ENCODE measurements around the gene TSHZ3.

Gene TSHZ3

GRCh38 chr19:31353833-31354232 is 4.6 kb upstream of the TSHZ3 start:
- Histone ChIP-seq H3K9me3 (ENCODE audit: control insufficient read depth in 1 of 2, low read length in 2 of 2) (no peaks in the 10 kb centered on the region), H3K27ac (ENCODE audit: low read length) (no peak overlapping the region), H3K4me1 (ENCODE audit: control insufficient read depth in 1 of 2, insufficient read depth in 2 of 2, low read length in 2 of 2) (peaks cover 0 to 18% of the 10 kb centered on the region in 2 donors), H3K27me3 (ENCODE audit: low read depth, low read length) (peaks cover 25% of the 10 kb centered on the region), H3K4me3 (ENCODE audit: low read depth in 1 of 2, low read length in 2 of 2) (no peak overlapping the region), H3K36me3 (ENCODE audit: control insufficient read depth in 1 of 2, insufficient read depth in 2 of 2, low read length in 2 of 2) (no peaks in the 10 kb centered on the region)

DNA sequence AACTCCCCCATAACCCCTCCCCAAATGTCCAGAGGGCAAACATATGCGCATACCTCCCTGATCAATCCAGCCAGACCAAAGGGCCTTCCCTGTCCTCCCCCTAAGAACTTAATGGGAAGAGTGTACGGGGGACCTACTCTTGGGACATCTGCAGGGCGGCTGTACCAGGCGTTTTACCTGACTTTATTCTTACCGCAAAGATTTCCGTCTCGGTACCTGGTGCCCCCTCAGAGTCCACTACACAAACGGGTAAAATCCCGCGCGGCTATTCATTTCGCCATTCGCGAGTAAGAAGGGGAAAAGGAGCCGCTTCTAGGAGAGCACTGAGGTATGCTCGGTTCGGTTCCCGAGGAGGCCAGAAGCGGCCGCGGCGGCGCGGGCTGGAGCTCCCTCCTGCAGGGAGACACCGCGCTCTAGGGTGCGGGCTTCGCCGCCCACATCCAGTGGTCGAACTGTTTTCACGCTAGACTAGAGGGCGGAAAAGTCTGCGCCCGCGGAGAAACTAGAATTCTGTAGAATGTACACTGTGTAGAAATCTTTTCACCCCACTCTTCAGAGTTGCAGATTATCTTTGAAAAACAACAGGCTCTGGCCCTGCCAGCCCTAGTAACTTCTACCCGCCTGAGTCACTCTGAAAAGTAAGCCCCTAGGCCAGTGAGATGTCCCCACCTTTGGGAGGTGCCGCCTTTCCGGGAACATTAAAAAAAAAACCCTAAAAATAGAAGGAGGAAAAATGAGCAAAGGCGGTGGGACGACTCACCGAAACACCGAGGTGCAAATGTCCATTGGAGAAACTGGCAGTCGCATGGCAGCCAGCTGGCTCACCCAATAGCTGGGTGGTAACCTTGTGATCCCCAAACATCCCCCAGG is 3.8 kb upstream of the TSHZ3 start:
- Histone ChIP-seq H3K4me3 (ENCODE audit: low read depth in 1 of 2, low read length in 2 of 2) (no peak overlapping the region), H3K36me3 (ENCODE audit: control insufficient read depth in 1 of 2, insufficient read depth in 2 of 2, low read length in 2 of 2) (no peaks in the 10 kb centered on the region), H3K9me3 (ENCODE audit: control insufficient read depth in 1 of 2, low read length in 2 of 2) (no peaks in the 10 kb centered on the region), H3K4me1 (ENCODE audit: control insufficient read depth in 1 of 2, insufficient read depth in 2 of 2, low read length in 2 of 2) (peaks cover 0 to 20% of the 10 kb centered on the region in 2 donors), H3K27ac (ENCODE audit: low read length) (no peak overlapping the region), H3K27me3 (ENCODE audit: low read depth, low read length) (peaks cover 23% of the 10 kb centered on the region)

GRCh38 chr19:31352296-31352781 is 3.1 kb upstream of the TSHZ3 start:
- Histone ChIP-seq H3K4me3 (ENCODE audit: low read depth in 1 of 2, low read length in 2 of 2) (peak overlapping the region; percentile 75 to 87), H3K27me3 (ENCODE audit: low read depth, low read length) (peaks cover 22% of the 10 kb centered on the region), H3K9me3 (ENCODE audit: control insufficient read depth in 1 of 2, low read length in 2 of 2) (no peaks in the 10 kb centered on the region), H3K27ac (ENCODE audit: low read length) (no peak overlapping the region), H3K36me3 (ENCODE audit: control insufficient read depth in 1 of 2, insufficient read depth in 2 of 2, low read length in 2 of 2) (no peaks in the 10 kb centered on the region), H3K4me1 (ENCODE audit: control insufficient read depth in 1 of 2, insufficient read depth in 2 of 2, low read length in 2 of 2) (peaks cover 0 to 27% of the 10 kb centered on the region in 2 donors)

DNA sequence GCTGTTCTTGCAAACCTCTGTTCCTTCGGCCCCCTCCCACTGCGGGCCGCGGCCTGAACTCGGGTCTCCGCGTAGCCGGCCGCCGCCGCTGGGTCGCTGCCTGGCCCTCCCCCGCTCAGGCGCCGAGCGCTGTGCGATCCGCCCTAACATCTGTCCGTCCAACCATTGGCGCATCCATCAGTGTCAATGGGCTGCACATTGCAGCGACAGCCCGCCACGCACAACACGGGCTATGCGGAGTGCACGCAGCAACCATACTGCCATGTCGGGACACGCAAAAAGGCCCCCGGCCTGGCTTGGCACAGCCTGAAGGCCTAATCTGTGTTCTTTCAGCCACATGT is 2.6 kb upstream of the TSHZ3 start:
- peaks cover 21% of the 10 kb centered on the region for H3K27me3 ChIP-seq (ENCODE audit: low read depth, low read length)
- H3K4me3 ChIP-seq (ENCODE audit: low read depth in 1 of 2, low read length in 2 of 2) = peak overlapping the region; percentile 75 to 87
- peaks cover 0 to 27% of the 10 kb centered on the region in 2 donors for H3K4me1 ChIP-seq (ENCODE audit: control insufficient read depth in 1 of 2, insufficient read depth in 2 of 2, low read length in 2 of 2)
- no peaks in the 10 kb centered on the region for H3K36me3 ChIP-seq (ENCODE audit: control insufficient read depth in 1 of 2, insufficient read depth in 2 of 2, low read length in 2 of 2)
- no peaks in the 10 kb centered on the region for H3K9me3 ChIP-seq (ENCODE audit: control insufficient read depth in 1 of 2, low read length in 2 of 2)
- no peak overlapping the region for H3K27ac ChIP-seq (ENCODE audit: low read length)

DNA sequence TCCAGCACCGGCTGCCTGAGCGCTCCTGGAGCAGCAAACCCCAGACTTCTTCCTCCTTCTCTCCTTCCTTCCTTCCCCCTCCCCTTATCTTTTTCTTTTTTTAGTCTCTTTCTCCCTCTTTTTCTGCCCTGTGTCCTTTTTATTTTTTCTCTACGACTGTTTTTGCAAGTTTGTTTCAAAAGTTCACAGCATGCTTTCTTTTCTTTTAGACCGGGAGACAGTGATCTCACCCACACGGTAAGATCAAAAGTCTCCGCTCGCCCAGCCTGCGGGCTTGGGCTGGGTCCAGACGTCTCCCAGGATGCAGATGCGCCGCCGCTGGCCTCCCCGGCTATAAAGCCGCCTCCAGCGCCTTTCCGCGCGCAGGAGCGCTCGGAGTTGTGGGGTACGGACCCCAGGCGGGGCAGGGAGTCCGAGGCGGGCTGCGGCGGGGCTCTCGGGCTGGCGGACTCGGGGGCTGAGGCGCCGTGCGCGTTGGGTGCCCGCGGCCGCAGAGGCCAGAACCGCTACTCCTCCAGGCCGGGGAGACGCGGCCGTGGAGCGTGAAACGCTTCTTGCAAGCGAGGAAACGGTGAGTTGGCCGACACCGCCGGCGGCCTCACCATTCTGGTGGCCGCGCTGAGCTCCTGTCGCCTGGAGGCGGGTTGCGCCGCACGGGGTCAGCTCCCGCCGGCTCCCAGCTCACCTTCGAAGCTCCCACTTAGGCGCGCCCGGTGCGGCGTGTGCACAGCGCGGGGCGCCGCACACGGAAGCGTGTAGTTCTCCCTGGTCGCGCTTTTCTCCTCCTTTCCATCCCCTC is 2.0 kb upstream of the TSHZ3 start:
- Histone ChIP-seq H3K9me3 (ENCODE audit: control insufficient read depth in 1 of 2, low read length in 2 of 2) (no peaks in the 10 kb centered on the region), H3K4me3 (ENCODE audit: low read depth in 1 of 2, low read length in 2 of 2) (peak overlapping the region; percentile 75 to 87), H3K36me3 (ENCODE audit: control insufficient read depth in 1 of 2, insufficient read depth in 2 of 2, low read length in 2 of 2) (no peaks in the 10 kb centered on the region), H3K4me1 (ENCODE audit: control insufficient read depth in 1 of 2, insufficient read depth in 2 of 2, low read length in 2 of 2) (peaks cover 0 to 29% of the 10 kb centered on the region in 2 donors), H3K27ac (ENCODE audit: low read length) (peak overlapping the region; percentile 67), H3K27me3 (ENCODE audit: low read depth, low read length) (peaks cover 15% of the 10 kb centered on the region)

DNA sequence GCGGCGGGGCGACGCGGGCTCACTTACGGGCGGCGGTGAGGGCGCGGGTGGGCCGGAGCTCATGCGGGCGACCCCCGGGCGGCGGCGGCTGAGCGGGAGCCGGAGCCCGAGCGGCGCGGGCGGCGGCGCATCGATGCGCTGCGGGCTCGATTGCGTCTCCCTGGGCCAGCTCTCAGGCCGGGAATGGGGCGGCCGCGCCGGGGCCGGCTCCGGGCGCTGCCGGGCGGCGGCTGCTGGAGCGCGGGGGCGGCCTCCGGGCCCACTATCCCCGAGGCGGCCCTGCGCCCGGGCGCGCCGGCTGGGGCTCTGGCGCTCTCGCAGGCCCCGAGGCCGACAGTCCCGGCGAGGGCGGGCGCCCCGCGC is 1.4 kb upstream of the TSHZ3 start:
- Histone ChIP-seq H3K27me3 (ENCODE audit: low read depth, low read length) (peaks cover 10% of the 10 kb centered on the region), H3K4me3 (ENCODE audit: low read depth in 1 of 2, low read length in 2 of 2) (peak overlapping the region; percentile 75 to 91), H3K4me1 (ENCODE audit: control insufficient read depth in 1 of 2, insufficient read depth in 2 of 2, low read length in 2 of 2) (peaks cover 0 to 29% of the 10 kb centered on the region in 2 donors), H3K9me3 (ENCODE audit: control insufficient read depth in 1 of 2, low read length in 2 of 2) (no peaks in the 10 kb centered on the region), H3K27ac (ENCODE audit: low read length) (peak overlapping the region; percentile 67), H3K36me3 (ENCODE audit: control insufficient read depth in 1 of 2, insufficient read depth in 2 of 2, low read length in 2 of 2) (no peaks in the 10 kb centered on the region)

DNA sequence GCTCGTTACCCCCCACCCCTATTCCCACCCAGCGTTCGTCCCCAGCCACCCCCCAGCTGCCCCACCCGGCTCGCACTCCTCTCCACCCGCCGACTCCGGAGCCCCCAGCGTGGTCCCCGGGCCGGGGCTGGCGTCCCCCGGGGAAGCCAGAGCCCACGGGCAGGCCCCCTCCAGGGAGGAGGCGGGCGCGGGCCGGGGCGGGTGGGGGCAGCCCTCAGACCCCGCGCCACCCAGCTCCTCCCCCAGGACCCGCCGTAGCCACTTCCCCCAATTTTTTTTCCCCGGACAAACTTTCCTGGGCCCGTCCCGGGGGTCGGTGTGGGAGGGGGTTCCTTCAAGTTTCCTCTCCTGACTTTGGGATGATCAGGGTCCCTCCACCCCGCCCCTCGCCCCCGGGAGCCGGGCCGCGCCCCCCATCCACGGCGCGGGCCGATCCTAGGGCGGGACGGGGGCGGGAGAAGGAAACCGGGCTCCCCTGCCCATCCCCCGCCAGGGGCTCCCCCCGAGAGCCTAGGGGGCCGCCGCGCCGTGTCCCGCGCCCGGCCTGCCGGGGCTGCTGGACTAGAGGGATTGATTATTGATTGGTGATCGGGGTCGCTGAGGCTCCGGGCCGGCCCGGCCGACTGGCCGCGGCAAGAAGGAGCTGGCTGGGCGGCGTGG is 927 bp upstream of the TSHZ3 start:
- H3K27ac ChIP-seq (ENCODE audit: low read length) = no peak overlapping the region
- peaks cover 9% of the 10 kb centered on the region for H3K27me3 ChIP-seq (ENCODE audit: low read depth, low read length)
- peaks cover 0 to 29% of the 10 kb centered on the region in 2 donors for H3K4me1 ChIP-seq (ENCODE audit: control insufficient read depth in 1 of 2, insufficient read depth in 2 of 2, low read length in 2 of 2)
- peak overlapping the region; percentile 46 to 91 for H3K4me3 ChIP-seq (ENCODE audit: low read depth in 1 of 2, low read length in 2 of 2)
- no peaks in the 10 kb centered on the region for H3K9me3 ChIP-seq (ENCODE audit: control insufficient read depth in 1 of 2, low read length in 2 of 2)
- H3K36me3 ChIP-seq (ENCODE audit: control insufficient read depth in 1 of 2, insufficient read depth in 2 of 2, low read length in 2 of 2) = no peaks in the 10 kb centered on the region

DNA sequence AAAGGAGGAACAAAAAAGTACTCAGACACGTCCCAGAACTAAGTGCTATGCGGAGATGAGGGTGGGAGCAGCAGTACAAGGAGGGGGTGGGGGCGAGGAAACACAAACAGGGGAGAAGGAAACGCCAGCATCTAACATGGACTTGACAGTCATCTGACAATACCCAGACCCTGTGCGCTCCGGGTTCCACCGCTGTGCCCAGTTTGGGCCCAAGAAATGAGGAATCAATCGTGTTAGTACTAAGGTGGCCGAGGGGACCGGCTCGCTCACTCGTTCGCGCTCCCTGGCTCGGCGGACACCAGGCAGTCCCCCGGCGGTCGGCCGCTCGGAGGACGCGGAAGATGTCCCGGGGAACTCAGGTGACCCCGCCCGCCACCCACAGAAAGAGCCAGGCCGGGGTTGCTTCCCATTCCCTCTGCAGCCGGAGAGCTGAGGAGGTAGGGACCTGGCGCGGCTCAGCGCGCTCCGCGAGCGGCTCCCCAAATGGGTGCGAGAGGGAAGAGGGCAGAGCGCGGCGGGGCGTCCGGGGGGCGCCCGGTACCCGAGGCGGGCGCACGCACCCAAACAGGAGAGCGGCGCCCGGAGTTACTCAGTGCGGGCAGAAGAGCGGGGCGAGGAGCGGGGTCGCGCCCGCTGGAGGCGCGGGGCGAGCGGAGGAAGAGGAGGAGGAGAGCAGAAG is 616 bp downstream of the TSHZ3 start:
- H3K9me3 ChIP-seq (ENCODE audit: control insufficient read depth in 1 of 2, low read length in 2 of 2) = no peaks in the 10 kb centered on the region
- no peaks in the 10 kb centered on the region for H3K27me3 ChIP-seq (ENCODE audit: low read depth, low read length)
- peaks cover 0 to 33% of the 10 kb centered on the region in 2 donors for H3K4me1 ChIP-seq (ENCODE audit: control insufficient read depth in 1 of 2, insufficient read depth in 2 of 2, low read length in 2 of 2)
- peak overlapping the region; percentile 33 for H3K27ac ChIP-seq (ENCODE audit: low read length)
- peak overlapping the region; percentile 74 to 91 for H3K4me3 ChIP-seq (ENCODE audit: low read depth in 1 of 2, low read length in 2 of 2)
- H3K36me3 ChIP-seq (ENCODE audit: control insufficient read depth in 1 of 2, insufficient read depth in 2 of 2, low read length in 2 of 2) = no peaks in the 10 kb centered on the region

GRCh38 chr19:31347828-31348392 is 1.3 kb downstream of the TSHZ3 start:
- peak overlapping the region; percentile 74 to 91 for H3K4me3 ChIP-seq (ENCODE audit: low read depth in 1 of 2, low read length in 2 of 2)
- H3K9me3 ChIP-seq (ENCODE audit: control insufficient read depth in 1 of 2, low read length in 2 of 2) = no peaks in the 10 kb centered on the region
- peak overlapping the region; percentile 48 for H3K27ac ChIP-seq (ENCODE audit: low read length)
- peaks cover 0 to 33% of the 10 kb centered on the region in 2 donors for H3K4me1 ChIP-seq (ENCODE audit: control insufficient read depth in 1 of 2, insufficient read depth in 2 of 2, low read length in 2 of 2)
- no peaks in the 10 kb centered on the region for H3K27me3 ChIP-seq (ENCODE audit: low read depth, low read length)
- no peaks in the 10 kb centered on the region for H3K36me3 ChIP-seq (ENCODE audit: control insufficient read depth in 1 of 2, insufficient read depth in 2 of 2, low read length in 2 of 2)

DNA sequence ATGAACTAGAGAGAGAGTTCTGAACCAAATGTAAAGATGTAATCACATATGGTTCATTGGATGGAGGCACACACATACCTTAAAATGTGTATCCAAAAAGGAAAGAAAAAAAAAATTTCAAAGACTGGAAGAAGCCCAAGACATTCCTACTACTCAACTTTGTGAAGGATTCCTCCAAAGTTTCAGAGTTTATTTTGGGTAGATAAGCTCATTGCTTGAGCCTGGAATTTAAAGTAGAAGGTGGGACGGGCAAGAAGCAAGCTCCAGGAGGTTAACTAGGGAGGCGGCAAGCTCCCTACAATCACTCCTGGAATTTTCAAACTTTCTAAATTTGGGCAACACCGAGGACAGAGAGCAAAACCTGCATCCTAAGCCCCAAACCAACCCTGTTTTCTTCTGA is 1.9 kb downstream of the TSHZ3 start:
- Histone ChIP-seq H3K4me1 (ENCODE audit: control insufficient read depth in 1 of 2, insufficient read depth in 2 of 2, low read length in 2 of 2) (peaks cover 0 to 31% of the 10 kb centered on the region in 2 donors), H3K9me3 (ENCODE audit: control insufficient read depth in 1 of 2, low read length in 2 of 2) (no peaks in the 10 kb centered on the region), H3K27ac (ENCODE audit: low read length) (peak overlapping the region; percentile 48), H3K36me3 (ENCODE audit: control insufficient read depth in 1 of 2, insufficient read depth in 2 of 2, low read length in 2 of 2) (no peaks in the 10 kb centered on the region), H3K4me3 (ENCODE audit: low read depth in 1 of 2, low read length in 2 of 2) (peak overlapping the region; percentile 74 to 91), H3K27me3 (ENCODE audit: low read depth, low read length) (no peaks in the 10 kb centered on the region)

Measured in muscle layer of duodenum (tissue), 2 donors.